ENCODE measurements around the gene LDLRAD3.

GRCh38 chr11:35943713-35944502 lies at the start of gene LDLRAD3:
- TF ChIP-seq GATA2 (IDR thresholded peaks at IDR 0.05; ENCODE audit: low read depth, low read length): no peak
- no peak for TF ChIP-seq GATA3 (IDR thresholded peaks at IDR 0.05; ENCODE audit: low read depth, low read length)

All from SH-SY5Y (cell line).